H1 (cell line): ENCODE measurements around the gene YAP1.
A peak's percentile ranks its signal among the peaks of the same experiment; 100 is the strongest.

Source experiments
- ATF2 ChIP-seq: IDR thresholded peaks from 2 replicates; pipeline ENCODE4 v1.6.1; 2012; ENCODE audit warnings: low read length, inconsistent platforms
- CEBPB ChIP-seq: IDR thresholded peaks from 2 replicates; pipeline ENCODE4 v1.6.1; 2012; ENCODE audit warnings: low read depth, low read length
- CTCF ChIP-seq, 3 experiments: IDR thresholded peaks; 1 replicate in 2 of 3; 2 replicates in 1 of 3; pipeline versions ENCODE4 v1.5.1 to v1.6.1; 2011; ENCODE audit warnings: low read length in 3 of 3, mild to moderate bottlenecking in 3 of 3, inconsistent platforms in 2 of 3, low read depth in 1 of 3, moderate library complexity in 1 of 3; ENCODE audit not compliant: insufficient read depth in 1 of 3; ENCODE audit errors: control extremely low read depth in 1 of 3
- E2F6 ChIP-seq: IDR thresholded peaks from 2 replicates; pipeline ENCODE4 v1.6.1; 2012; ENCODE audit warnings: inconsistent platforms
- EP300 ChIP-seq, 2 experiments: IDR thresholded peaks; 1 replicate in 1 of 2; 2 replicates in 1 of 2; pipeline ENCODE4 v1.6.1; 2011 to 2012; ENCODE audit warnings: low read depth in 2 of 2, low read length in 2 of 2, mild to moderate bottlenecking in 2 of 2, borderline replicate concordance in 1 of 2, inconsistent platforms in 1 of 2, moderate library complexity in 1 of 2
- EZH2 ChIP-seq: fragments of 200-600 bp; sonication (generic); IDR thresholded peaks from 2 replicates; pipeline ENCODE4 v1.7.1; 2012; ENCODE audit warnings: low read depth, mild to moderate bottlenecking, moderate library complexity, low read length, inconsistent platforms; ENCODE audit not compliant: severe bottlenecking
- HDAC2 ChIP-seq, 2 experiments: fragments of 300-600 bp in 1 of 2; sonication (generic) in 1 of 2; IDR thresholded peaks; 2 replicates each; pipeline ENCODE4 v1.6.1; 2011 to 2012; ENCODE audit warnings: low read depth in 2 of 2, low read length in 2 of 2, mild to moderate bottlenecking in 2 of 2, moderate library complexity in 2 of 2, borderline replicate concordance in 1 of 2, inconsistent platforms in 1 of 2
- JUN ChIP-seq: IDR thresholded peaks from 2 replicates; pipeline ENCODE4 v1.6.1; 2011; ENCODE audit warnings: low read depth, mild to moderate bottlenecking, improper control_type of control experiment, low read length
- JUND ChIP-seq: IDR thresholded peaks from 2 replicates; pipeline ENCODE4 v1.6.1; 2011; ENCODE audit warnings: mild to moderate bottlenecking, improper control_type of control experiment, low read length
- MAX ChIP-seq: IDR thresholded peaks from 2 replicates; pipeline ENCODE4 v1.6.1; 2012; ENCODE audit warnings: inconsistent platforms
- NANOG ChIP-seq: IDR thresholded peaks from 2 replicates; pipeline ENCODE4 v1.6.1; 2011; ENCODE audit warnings: low read length, low read depth, mild to moderate bottlenecking, inconsistent platforms; ENCODE audit not compliant: insufficient read depth, poor library complexity, severe bottlenecking
- POLR2A ChIP-seq, 2 experiments: IDR thresholded peaks; 1 replicate in 1 of 2; 2 replicates in 1 of 2; pipeline ENCODE4 v1.6.1; 2011; ENCODE audit warnings: low read depth in 2 of 2, low read length in 2 of 2, mild to moderate bottlenecking in 2 of 2; ENCODE audit errors: control extremely low read depth in 1 of 2
- TAF1 ChIP-seq: IDR thresholded peaks from 2 replicates; pipeline ENCODE4 v1.6.1; 2011; ENCODE audit warnings: mild to moderate bottlenecking, low read depth, low read length
- USF2 ChIP-seq: IDR thresholded peaks from 2 replicates; pipeline ENCODE4 v1.6.1; 2011; ENCODE audit warnings: low read length, improper control_type of control experiment

GRCh38 chr11:102279641-102280170, 169.5 kb downstream of the YAP1 start:
- TF ChIP-seq MAX (no peak), CTCF (IDR thresholded peaks at IDR 0.05; ENCODE audit: control extremely low read depth in 1 of 3, insufficient read depth in 1 of 3, low read depth in 1 of 3, low read length in 3 of 3) (peak in 1 of 3 experiments; percentile 11; a peak in 1 of 4 replicates), CEBPB (no peak), E2F6 (no peak), EP300 (IDR thresholded peaks at IDR 0.05; ENCODE audit: borderline replicate concordance in 1 of 2, low read depth in 2 of 2, low read length in 2 of 2) (no peak), JUND (no peak), POLR2A (IDR thresholded peaks at IDR 0.05; ENCODE audit: control extremely low read depth in 1 of 2, low read depth in 2 of 2, low read length in 2 of 2) (no peak), HDAC2 (IDR thresholded peaks at IDR 0.05; ENCODE audit: borderline replicate concordance in 1 of 2, low read depth in 2 of 2, low read length in 2 of 2) (no peak), USF2 (no peak), NANOG (no peak), TAF1 (no peak), ATF2 (no peak), JUN (no peak), EZH2 (no peak)
